GM19372 (cell line): Measurements from ENCODE around the gene DCUN1D2.
"Not testable (repeated sequence)": the region's sequence is repeated elsewhere in the genome, so short reads cannot be mapped to it uniquely, and the experiment has no call there.

Experiments used
- ATAC-seq: cut with Tn5 transposase; IDR thresholded peaks from one replicate; pipeline ENCODE4 v1.9.1; 2021; ENCODE audit warnings: mild to moderate bottlenecking, low read depth, moderate library complexity; ENCODE audit not compliant: unreplicated experiment

DCUN1D2 gene

GRCh38 chr13:113491982-113492381 is 1.5 kb upstream of the DCUN1D2 start:
- ATAC-seq, result no peak

DNA sequence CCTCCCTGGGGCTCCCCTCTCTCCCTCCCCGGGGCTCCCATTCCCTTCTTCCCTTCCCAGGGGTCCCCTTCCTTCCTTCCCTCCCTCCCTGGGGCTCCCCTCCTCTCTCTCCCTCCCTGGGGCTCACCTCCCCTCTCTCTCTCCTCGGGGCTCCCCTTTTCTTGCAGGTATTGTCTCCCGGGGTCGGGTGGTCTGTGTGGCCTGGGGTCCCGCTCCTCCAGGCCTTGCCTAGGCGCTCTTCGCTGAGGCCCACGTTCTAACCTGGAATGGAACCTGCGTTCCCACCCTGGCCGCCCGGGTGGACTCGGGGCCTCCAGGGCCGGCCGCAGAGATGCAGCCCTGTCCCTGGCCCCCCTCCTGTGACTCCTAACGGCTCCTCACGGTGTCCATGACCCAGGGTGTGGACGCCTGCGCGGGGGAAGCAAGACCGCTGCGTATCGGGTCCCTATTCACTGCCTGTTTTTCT is 940 bp upstream of the DCUN1D2 start:
- ATAC-seq, result no peak

DNA sequence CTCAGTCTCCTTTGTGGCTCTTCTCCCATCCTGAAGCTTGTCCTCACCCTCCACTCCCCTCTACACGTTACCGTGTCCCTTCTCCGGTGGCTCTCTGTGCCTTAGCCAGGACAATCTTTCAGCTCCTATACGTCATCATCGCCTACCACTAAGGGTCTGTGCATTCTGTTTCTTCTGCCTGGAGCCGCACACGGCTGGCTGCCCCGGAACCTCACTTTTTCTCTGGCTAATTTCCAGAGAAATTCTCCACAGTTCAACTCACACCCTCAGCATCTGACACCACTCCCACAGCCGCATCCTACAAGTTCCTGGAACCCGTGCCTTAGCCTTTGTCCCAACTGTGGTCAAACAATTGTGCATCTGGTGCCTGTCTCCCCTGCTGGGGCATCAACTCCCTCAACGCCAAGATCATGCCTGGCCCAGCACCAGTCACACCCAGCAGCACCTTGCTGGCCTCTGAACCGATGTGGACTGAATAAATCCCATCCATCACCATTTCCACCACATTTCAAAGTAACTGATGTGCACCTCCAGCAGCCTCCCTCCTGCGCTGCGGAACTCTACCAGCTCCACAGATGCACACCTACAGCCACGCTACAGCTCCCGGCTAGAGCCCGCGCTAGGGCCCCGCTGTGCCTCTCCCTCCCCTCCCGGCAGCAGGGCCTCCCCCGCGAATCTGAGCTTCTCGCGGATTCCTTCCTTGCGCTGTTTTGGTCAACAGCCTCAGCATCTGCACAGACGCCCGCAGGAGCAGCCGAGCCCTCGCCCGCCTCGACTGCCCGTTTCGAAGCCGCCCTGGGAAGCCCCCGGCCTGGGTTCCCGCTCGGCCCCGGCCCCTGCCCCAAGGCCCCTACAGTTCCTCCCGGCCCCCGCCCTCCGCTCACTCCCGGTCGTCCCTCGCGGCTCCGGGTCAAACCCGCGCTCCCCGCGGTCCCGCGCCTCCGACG is 689 bp downstream of the DCUN1D2 start:
- ATAC-seq, result peak; percentile 14

DNA sequence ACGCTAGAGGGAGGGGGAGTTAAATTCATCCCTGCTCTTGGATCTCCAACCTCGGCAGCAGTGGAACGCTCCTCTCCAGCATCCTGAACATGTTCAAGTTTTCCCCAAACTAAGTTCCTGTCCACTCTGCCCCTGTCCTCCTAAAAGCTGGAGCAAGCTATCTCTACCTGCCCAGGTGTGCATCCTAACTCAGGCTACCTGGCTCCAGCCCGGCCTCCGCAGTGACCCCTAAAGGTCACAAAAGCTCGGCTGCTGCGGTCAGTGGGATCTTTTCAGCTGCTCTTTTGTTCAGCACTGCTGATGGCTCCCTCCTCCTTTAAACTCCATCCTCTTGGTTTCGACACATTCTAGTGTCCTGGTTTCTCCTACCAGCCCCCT is 1.4 kb downstream of the DCUN1D2 start:
- no peak for ATAC-seq

DNA sequence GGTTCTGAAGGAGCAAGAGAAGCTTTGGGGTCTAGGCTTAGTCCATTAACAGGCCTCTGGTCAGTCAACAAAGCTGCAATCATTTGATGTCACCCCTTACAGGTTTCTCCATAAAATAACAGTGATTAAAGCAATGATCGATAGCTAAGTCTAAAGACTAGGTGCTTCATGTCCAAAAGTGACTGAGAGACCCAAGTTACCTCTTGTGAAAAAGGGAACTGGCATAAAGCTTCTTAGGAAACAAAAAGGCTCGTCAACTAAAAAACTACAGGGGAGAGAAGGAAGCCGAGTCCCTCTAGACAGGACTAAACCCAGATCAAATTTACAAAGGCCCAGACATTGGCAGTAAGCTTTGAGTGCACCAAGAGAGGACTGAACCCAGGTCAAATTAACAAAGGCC is 2.2 kb downstream of the DCUN1D2 start:
- ATAC-seq, result no peak

DNA sequence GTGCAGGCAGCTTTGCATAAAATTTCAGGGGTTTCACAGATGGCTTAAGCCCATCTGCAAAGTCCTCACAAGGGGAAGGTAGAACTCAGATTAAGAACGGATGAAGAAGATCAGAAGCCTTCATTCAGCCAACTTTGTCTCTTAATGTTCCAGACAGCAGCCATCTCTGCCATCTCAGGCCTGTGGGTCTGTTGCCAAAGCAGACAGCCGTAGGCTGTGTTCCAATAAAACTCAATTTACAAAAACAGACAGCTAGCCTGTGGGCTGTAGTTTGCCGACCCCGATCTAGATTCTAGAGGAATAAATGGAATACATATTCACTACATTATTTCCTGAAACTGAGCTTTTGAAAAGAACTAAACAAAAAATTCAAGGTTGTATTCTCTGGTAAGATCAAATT is 3.8 kb downstream of the DCUN1D2 start:
- ATAC-seq, result no peak

GRCh38 chr13:113485545-113485944 is 5.0 kb downstream of the DCUN1D2 start:
- no peak for ATAC-seq

GRCh38 chr13:113483504-113484293 is 6.8 kb downstream of the DCUN1D2 start:
- ATAC-seq, result no peak

- no peak for ATAC-seq
Measured at GRCh38 chr13:113483081-113483480, 7.4 kb downstream of the DCUN1D2 start.

- no peak for ATAC-seq
Measured at GRCh38 chr13:113479179-113479578, 11.3 kb downstream of the DCUN1D2 start.

DNA sequence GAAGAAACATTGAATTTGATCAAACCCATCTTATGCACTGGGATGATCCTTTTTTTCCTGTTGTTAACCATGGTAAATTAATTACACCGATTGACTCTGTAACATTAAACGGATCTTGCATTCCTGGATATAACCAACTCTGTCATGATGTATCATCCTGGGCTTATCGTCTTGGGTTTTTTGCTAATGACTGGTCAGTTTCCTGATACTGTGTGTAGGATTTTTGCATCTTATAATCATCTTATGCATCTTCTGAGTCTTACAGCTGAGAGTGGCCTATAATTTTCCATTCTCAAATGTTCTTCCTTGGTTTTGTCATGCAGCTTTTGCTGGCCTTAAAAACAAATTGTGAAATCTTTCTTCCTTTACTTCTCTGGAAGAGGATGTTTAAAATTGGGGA is 12.8 kb downstream of the DCUN1D2 start:
- ATAC-seq, result no peak

- no peak for ATAC-seq
Measured at GRCh38 chr13:113476811-113477210, 13.7 kb downstream of the DCUN1D2 start.

DNA sequence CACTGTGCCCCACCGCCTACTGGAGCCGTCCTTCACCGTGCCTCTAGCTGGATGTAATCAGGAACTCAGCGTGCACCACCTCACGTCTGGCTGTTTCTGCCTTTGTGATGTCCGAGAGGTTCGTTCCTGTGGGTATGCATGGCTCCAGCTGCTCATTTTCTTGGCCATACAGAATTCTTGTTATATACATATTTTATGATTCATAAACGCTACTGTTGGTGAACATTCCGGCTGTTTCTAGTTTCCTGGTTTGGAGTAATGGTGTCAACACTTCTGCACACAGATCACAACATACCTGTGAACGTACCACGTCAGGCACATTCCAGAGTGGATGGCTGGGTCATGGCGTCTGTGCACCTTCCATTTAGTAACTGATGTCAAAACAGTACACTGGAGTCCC is 14.6 kb downstream of the DCUN1D2 start:
- ATAC-seq, result no peak

- ATAC-seq, result no peak
Measured at GRCh38 chr13:113475280-113475679, 15.2 kb downstream of the DCUN1D2 start.

GRCh38 chr13:113474179-113474578 is 16.3 kb downstream of the DCUN1D2 start:
- no peak for ATAC-seq

GRCh38 chr13:113472355-113473025 is 18.0 kb downstream of the DCUN1D2 start:
- no peak for ATAC-seq

- ATAC-seq, result no peak
Measured at GRCh38 chr13:113471844-113472243, 18.7 kb downstream of the DCUN1D2 start.

DNA sequence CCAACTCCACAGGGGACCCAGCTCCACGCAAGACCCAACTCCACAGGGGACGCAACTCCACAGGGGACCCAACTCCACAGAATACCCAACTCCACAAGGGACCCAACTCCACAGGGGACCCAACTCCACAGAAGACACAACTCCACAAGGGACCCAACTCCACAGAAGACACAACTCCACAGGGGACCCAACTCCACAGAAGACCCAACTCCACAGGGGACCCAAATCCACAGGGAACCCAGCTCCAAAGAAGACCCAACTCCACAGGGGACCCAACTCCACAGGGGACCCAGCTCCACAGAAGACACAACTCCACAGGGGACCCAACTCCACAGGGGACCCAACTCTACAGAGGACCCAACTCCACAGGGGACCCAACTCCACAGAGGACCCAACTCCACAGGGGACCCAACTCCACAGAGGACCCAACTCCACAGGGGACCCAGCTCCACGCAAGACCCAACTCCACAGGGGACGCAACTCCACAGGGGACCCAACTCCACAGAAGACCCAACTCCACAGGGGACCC is 19.8 kb downstream of the DCUN1D2 start:
- ATAC-seq, result not testable (repeated sequence)

DNA sequence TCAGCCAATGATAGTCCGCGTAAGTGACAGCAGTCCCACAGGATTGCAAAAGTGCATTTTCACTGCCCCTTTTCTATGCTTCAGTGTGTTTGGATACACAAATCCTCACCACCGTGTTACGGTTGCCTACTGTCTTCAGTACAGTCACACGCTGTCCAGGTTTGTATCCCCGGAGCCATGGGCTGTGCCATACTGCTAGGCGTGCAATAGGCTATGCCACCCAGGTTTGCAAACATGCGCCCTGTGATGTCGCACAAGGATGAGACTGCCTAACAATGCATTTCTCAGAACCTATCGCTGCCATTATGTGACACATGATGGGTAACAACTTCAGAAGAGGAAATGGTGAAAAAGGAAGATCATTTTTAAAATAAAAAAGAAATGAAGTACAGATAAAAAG is 20.4 kb downstream of the DCUN1D2 start:
- ATAC-seq, result no peak

GRCh38 chr13:113469582-113469981 is 20.9 kb downstream of the DCUN1D2 start:
- no peak for ATAC-seq
